Thoracic aorta (tissue), 2 donors: Measurements from ENCODE around the gene AGER. TPM values are rescaled to one million over a fixed set of nuclear protein-coding genes. Genes with fewer than 3 reads are reported as not detected.
A peak's percentile ranks its signal among the peaks of the same experiment; 100 is the strongest.

Experiments
- ATAC-seq: fragments of 150-250 bp; one replicate; pipeline ENCODE4 v1.8.0; 2017; ENCODE audit warnings: low read depth; ENCODE audit not compliant: insufficient number of reproducible peaks, low FRiP score
- DNase-seq: peaks from one replicate; pipeline ENCODE4 v3.0.0-alpha.2; 2020; ENCODE audit warnings: low spot score
- H3K27ac ChIP-seq, 2 donors: fragments of 200-600 bp; sonication (generic); 1 replicate in 1 of 2; 2 replicates in 1 of 2; pipeline ENCODE4 v1.5.1; 2016; ENCODE audit warnings: mild to moderate bottlenecking in 2 of 2, moderate library complexity in 2 of 2
- H3K27me3 ChIP-seq: fragments of 200-600 bp; sonication (generic); replicated peaks from 2 replicates; pipeline ENCODE4 v1.6.0; 2016; ENCODE audit warnings: mild to moderate bottlenecking; ENCODE audit not compliant: insufficient read depth
- H3K36me3 ChIP-seq: fragments of 200-600 bp; sonication (generic); one replicate; pipeline ENCODE4 v1.5.1; 2016
- H3K4me1 ChIP-seq, 2 donors: fragments of 200-600 bp; sonication (generic); 1 replicate in 1 of 2; 2 replicates in 1 of 2; pipeline versions ENCODE4 v1.5.1 to v1.6.0; 2016; ENCODE audit warnings: low read depth in 2 of 2, mild to moderate bottlenecking in 1 of 2; ENCODE audit not compliant: control insufficient read depth in 1 of 2
- H3K4me3 ChIP-seq: fragments of 200-600 bp; sonication (generic); 2 replicates; pipeline ENCODE4 v1.5.1; 2016; ENCODE audit warnings: mild to moderate bottlenecking
- H3K9me3 ChIP-seq: fragments of 200-600 bp; sonication (generic); 2 replicates; pipeline ENCODE4 v1.5.1; 2016
- CTCF ChIP-seq: fragments of 200-600 bp; sonication (generic); IDR thresholded peaks from one replicate; pipeline ENCODE4 v1.5.1; 2019; ENCODE audit warnings: antibody characterized with exemption
- total RNA-seq, 2 donors: library from RNA; depleted of rRNA; stranded (reverse); fragments of >200 nt; gene quantifications; one replicate each; pipeline versions ENCODE4 v1.1.0 to v1.2.3, GENCODE V29; 2016

Gene AGER
- total RNA-seq = 1 to 10 TPM; 1.8 to 3.8 TPM

DNA sequence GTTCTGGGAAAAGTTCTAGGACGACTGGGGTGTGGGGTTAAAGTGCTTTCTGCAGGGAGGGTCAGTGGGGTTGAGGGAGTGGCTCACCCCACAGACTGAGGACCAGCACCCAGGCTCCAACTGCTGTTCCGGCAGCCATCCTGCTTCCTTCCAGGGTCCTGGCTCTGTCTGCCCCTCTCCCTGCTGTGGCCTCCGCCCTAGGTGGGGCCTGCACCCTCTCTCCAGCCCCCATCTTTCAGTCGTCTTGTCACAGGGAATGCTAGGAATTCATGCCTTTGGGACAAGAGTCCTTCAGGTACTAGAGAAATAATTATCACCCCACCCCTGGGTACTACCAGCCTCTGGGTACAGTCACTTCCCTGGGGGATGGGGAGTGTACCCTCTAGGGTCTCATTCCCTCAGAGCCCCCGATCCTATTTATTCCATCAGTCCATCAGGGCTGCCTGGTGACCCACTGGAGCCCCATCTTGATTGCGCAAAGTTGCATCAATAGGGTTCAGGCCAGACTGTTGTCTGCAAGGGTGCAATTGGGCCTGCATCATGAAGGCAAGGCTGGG is at the start of gene AGER:
Gene AGER, minus strand, starts transcription at position 170 of the 557 bp plus-strand sequence. Its CDS starts 31 bp downstream, at position 139.
- no peak within 1 kb of the TSS for H3K4me3 ChIP-seq
- DNase-seq (no peak), ATAC-seq (no peak)
- H3K27ac ChIP-seq = peak within 1 kb of the TSS; percentile 61 to 74
- H3K9me3 ChIP-seq = no peaks in the 10 kb centered on the region
- H3K36me3 ChIP-seq = peaks cover 15% of the 10 kb centered on the region
- TF ChIP-seq CTCF = no peak
- H3K4me1 ChIP-seq = peaks cover 16 to 42% of the 10 kb centered on the region in 2 donors
- no peaks in the 10 kb centered on the region for H3K27me3 ChIP-seq

DNA sequence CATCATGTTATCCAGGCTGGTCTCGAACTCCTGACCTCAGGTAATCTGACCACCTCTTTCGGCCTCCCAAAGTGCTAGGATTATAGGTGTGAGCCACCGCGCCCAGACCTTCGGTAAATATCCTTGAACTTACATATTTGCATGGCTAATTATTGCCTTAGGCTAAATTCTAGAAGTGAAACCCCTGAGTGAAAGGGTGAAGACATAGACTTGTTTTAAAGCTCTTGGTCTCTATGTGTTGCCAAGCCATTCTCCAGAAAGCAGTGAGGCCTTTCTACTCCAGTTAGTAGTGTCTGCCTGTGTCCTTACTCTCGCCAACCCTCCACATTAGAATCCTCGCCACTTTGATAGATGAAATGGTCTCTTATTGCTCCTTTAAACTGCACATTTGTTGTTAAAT is 42.4 kb upstream of the AGER start:
- no peak for TF ChIP-seq CTCF
- no peak for DNase-seq

GRCh38 chr6:32224696-32225095 is 40.6 kb upstream of the AGER start:
- Histone ChIP-seq H3K36me3 (no peaks in the 10 kb centered on the region), H3K27ac (no peak overlapping the region), H3K4me3 (no peak overlapping the region), H3K4me1 (no peaks in the 10 kb centered on the region), H3K9me3 (no peaks in the 10 kb centered on the region), H3K27me3 (no peaks in the 10 kb centered on the region)
- no peak for ATAC-seq
- TF ChIP-seq CTCF = no peak
- DNase-seq = no peak

More for the DNA sequence above, 42.4 kb upstream of the AGER start:
- H3K4me1 ChIP-seq = no peaks in the 10 kb centered on the region
- no peaks in the 10 kb centered on the region for H3K27me3 ChIP-seq
- no peak overlapping the region for H3K27ac ChIP-seq
- no peaks in the 10 kb centered on the region for H3K36me3 ChIP-seq
- H3K4me3 ChIP-seq = no peak overlapping the region
- ATAC-seq = no peak
- no peaks in the 10 kb centered on the region for H3K9me3 ChIP-seq

DNA sequence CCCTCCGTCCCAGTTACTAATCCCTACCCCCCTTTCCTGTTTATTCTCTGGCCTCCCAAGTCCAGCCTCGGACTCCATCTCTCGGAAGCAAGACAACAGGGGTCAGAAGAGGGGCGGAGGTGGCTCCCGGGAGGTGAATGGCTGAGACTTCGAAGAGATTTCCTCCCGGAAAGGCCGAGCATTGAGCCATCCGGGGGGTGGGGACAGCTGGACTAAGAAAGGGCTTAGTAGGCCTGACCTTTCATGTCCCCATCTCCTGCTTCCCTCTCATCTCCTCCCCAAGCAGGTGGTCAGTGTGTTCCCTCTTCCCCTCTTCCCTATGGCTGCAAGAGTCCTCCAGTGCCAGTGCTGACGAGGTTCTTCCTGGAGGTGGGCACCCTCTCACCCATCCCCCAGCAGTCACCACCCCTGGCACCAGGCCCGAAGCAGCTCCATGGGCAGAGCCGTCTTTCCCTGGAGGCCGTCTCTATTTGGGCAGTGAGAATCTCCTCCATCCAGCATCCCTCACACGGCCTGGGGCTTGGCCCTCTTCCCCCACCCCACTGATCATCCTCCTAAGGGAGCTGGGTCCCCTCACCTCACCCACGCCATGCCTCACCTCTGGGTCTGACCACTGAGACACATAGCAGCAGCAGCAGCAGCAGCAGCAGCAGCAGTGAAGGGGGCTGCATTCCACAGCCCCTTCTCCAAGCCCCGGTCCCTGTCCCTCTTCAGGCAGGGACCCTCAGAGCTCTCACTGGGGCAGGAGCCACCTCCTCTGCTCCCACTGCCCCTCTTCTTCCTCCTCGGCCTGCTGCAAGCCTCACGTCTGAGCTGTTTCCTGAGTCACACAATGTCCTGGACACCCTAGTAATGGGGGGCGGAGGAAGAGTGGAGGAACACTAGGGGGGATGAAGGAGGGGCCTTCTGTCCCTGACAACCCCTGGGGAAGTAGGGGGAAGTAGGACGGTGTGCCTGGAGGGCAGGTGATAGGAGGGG is 39.5 kb upstream of the AGER start, which contains the start of gene NOTCH4:
Gene NOTCH4, minus strand, starts transcription at position 810 of the 978 bp plus-strand sequence. Its CDS starts 139 bp downstream, at position 671.
- DNase-seq = no peak
- Histone ChIP-seq H3K4me3 (no peak within 1 kb of the TSS), H3K27me3 (no peaks in the 10 kb centered on the region), H3K27ac (no peak within 1 kb of the TSS), H3K36me3 (no peaks in the 10 kb centered on the region), H3K9me3 (no peaks in the 10 kb centered on the region), H3K4me1 (no peaks in the 10 kb centered on the region)
- TF ChIP-seq CTCF = no peak
- no peak for ATAC-seq
